Effector memory CD8-positive, alpha-beta T cell (primary cell): ENCODE data around the gene SPG7.

Experiments
- ATAC-seq: fragments of 150-1000 bp; cut with Tn5 transposase; replicated peaks from 2 replicates; pipeline ENCODE4 v1.10.0; 2021; ENCODE audit warnings: mild to moderate bottlenecking, moderate library complexity
- DNase-seq, 3 experiments: peaks; one replicate each; pipeline ENCODE4 v3.0.0; 2021
- H3K27ac Mint-ChIP-seq, 2 donors: one replicate each; pipeline ENCODE4 v1.8.0; 2022; ENCODE audit warnings: mild to moderate bottlenecking in 2 of 2, mixed read lengths in 2 of 2, moderate library complexity in 2 of 2
- H3K27me3 Mint-ChIP-seq, 2 donors: one replicate each; pipeline ENCODE4 v1.8.0; 2022; ENCODE audit warnings: mixed read lengths in 2 of 2
- H3K36me3 Mint-ChIP-seq: one replicate; pipeline ENCODE4 v1.8.0; 2022; ENCODE audit warnings: mild to moderate bottlenecking, moderate library complexity, mixed read lengths; ENCODE audit not compliant: insufficient read depth
- H3K4me1 Mint-ChIP-seq, 2 donors: one replicate each; pipeline ENCODE4 v1.8.0; 2022; ENCODE audit warnings: low read depth in 2 of 2, mixed read lengths in 2 of 2
- H3K4me3 Mint-ChIP-seq, 2 donors: one replicate each; pipeline ENCODE4 v1.8.0; 2022; ENCODE audit warnings: mild to moderate bottlenecking in 2 of 2, mixed read lengths in 2 of 2, moderate library complexity in 2 of 2
- H3K9me3 Mint-ChIP-seq, 2 donors: one replicate each; pipeline ENCODE4 v1.8.0; 2022; ENCODE audit warnings: mixed read lengths in 2 of 2

Gene SPG7

DNA sequence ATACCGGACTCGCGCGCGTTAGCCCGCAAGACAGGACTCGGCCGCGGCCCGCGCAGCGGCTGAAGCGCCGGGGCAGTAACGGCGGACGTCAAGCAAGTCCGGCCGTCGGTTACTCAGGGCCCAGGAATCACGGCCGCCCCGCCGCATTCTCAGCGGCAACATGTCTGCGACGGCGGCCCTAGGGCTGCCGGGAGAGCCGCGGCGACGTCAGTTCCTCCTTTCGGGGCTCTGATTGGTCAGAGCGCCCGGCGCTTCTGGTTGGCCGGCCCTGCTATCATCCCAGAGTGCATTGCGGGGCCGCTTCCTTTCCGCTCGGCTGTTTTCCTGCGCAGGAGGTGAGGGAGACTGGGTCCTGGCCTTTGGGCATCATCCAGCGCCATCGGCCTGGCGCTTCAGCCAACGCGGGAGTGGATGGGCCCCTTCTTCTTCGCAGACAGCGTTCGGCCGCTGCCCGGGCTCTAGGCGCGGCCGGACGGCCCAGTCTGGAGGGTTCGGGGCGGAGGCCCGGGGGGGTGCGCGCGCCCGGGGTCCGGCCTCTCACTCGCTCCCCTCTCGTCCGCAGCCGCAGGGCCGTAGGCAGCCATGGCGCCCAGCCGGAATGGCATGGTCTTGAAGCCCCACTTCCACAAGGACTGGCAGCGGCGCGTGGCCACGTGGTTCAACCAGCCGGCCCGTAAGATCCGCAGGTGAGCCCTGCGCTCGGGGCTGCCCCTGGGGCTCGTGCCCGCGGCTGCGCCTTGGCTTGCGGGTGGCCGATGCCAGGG lies 52.4 kb downstream of the SPG7 start, which contains the start of gene RPL13:
Gene RPL13, plus strand, starts transcription at position 305 of the 764 bp plus-strand sequence. Its CDS starts 278 bp downstream, at position 583.
- peak; percentile 90 for ATAC-seq
- peak; percentile 88 to 90 (median 89) for DNase-seq
- Mint-ChIP-seq H3K9me3 (no peaks in the 10 kb centered on the region), H3K36me3 (peaks cover 64% of the 10 kb centered on the region), H3K4me3 (peak within 1 kb of the TSS; percentile 94 to 97), H3K4me1 (peaks cover 45 to 47% of the 10 kb centered on the region in 2 donors), H3K27me3 (no peaks in the 10 kb centered on the region), H3K27ac (peak within 1 kb of the TSS; percentile 97 to 99)

- DNase-seq: peak in 1 of 3 experiments; percentile 37
- peak overlapping the region; percentile 94 to 97 for H3K4me3 Mint-ChIP-seq
- ATAC-seq: peak; percentile 9
- peaks cover 52 to 54% of the 10 kb centered on the region in 2 donors for H3K4me1 Mint-ChIP-seq
- no peaks in the 10 kb centered on the region for H3K9me3 Mint-ChIP-seq
- peak overlapping the region; percentile 97 to 99 for H3K27ac Mint-ChIP-seq
- no peaks in the 10 kb centered on the region for H3K27me3 Mint-ChIP-seq
- H3K36me3 Mint-ChIP-seq: peaks cover 65% of the 10 kb centered on the region
Observed at GRCh38 chr16:89561142-89561883, 53.1 kb downstream of the SPG7 start.

DNA sequence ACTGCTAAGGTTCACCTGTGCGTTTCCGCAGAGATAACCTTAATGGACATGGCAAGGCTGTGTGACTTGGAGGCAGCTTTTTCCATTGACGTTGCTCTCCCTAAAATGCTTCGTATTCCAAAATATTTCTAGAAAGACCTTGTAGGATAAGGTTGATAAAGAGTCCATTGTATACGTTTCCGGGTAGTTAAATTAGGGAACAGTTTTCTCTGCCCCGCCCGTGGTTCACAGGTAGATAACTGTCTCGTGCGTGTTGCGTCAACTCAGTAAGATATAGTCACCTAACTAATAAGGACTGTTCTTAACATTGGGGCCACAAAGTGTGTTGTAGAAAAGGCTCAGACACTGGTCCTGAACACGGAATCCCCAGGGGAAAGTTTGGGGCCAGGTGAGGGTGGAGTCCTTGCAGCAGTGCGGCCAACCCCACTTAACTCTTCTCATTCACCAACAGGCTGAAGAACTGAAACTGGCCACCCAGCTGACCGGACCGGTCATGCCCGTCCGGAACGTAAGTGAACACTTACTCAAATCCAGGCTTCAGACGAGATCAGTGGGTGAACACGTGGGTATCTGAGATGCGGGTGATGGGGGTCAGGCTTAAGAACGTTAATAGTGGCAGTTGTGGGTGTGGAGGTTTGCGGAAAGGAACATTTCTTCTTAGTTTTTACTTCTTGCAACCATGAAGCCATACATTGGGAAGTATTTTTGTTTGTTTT lies 53.8 kb downstream of the SPG7 start:
- no peak for DNase-seq
- Mint-ChIP-seq H3K36me3 (peaks cover 60% of the 10 kb centered on the region), H3K4me1 (peaks cover 53 to 56% of the 10 kb centered on the region in 2 donors), H3K4me3 (peak overlapping the region; percentile 94 to 97), H3K27ac (peak overlapping the region; percentile 87 to 99), H3K9me3 (no peaks in the 10 kb centered on the region), H3K27me3 (no peaks in the 10 kb centered on the region)
- ATAC-seq: no peak

GRCh38 chr16:89562939-89563338 lies 54.7 kb downstream of the SPG7 start:
- Mint-ChIP-seq H3K27me3 (no peaks in the 10 kb centered on the region), H3K9me3 (no peaks in the 10 kb centered on the region), H3K27ac (peak overlapping the region; percentile 28 to 99), H3K36me3 (peaks cover 57% of the 10 kb centered on the region), H3K4me3 (peak overlapping the region in 1 of 2 donors; percentile 97), H3K4me1 (peaks cover 48 to 50% of the 10 kb centered on the region in 2 donors)
- ATAC-seq (no peak), DNase-seq (no peak)

GRCh38 chr16:89563639-89564392 lies 55.6 kb downstream of the SPG7 start:
- H3K27ac Mint-ChIP-seq: peak overlapping the region in 1 of 2 donors; percentile 50
- H3K4me1 Mint-ChIP-seq: peaks cover 48 to 50% of the 10 kb centered on the region in 2 donors
- no peaks in the 10 kb centered on the region for H3K27me3 Mint-ChIP-seq
- no peak for ATAC-seq
- H3K36me3 Mint-ChIP-seq: peaks cover 60% of the 10 kb centered on the region
- peak overlapping the region; percentile 29 to 31 for H3K4me3 Mint-ChIP-seq
- no peak for DNase-seq
- H3K9me3 Mint-ChIP-seq: no peaks in the 10 kb centered on the region

GRCh38 chr16:89564476-89565255 lies 56.5 kb downstream of the SPG7 start:
- Mint-ChIP-seq H3K27ac (peak overlapping the region; percentile 50 to 67), H3K4me1 (peaks cover 47 to 48% of the 10 kb centered on the region in 2 donors), H3K27me3 (no peaks in the 10 kb centered on the region), H3K36me3 (peaks cover 60% of the 10 kb centered on the region), H3K4me3 (peak overlapping the region; percentile 63 to 72), H3K9me3 (no peaks in the 10 kb centered on the region)
- no peak for ATAC-seq
- DNase-seq: no peak

DNA sequence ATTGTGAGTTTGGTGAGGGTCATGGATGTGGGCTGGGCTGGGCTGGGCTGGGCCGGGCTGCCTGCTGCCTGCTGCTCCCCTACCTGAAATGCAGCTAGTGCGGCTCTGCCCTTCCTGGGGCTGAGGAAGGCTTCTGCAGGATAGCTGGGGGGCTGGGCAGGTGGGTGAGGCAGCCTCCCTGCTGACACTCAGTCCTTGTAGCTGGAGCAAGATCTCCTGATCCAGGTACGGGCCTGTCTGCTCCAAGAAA lies 57.0 kb downstream of the SPG7 start:
- ATAC-seq (no peak), DNase-seq (no peak)
- H3K4me3 Mint-ChIP-seq: peak overlapping the region; percentile 63 to 72
- H3K27me3 Mint-ChIP-seq: peaks cover 0 to 3% of the 10 kb centered on the region in 2 donors
- H3K4me1 Mint-ChIP-seq: peaks cover 44 to 45% of the 10 kb centered on the region in 2 donors
- H3K9me3 Mint-ChIP-seq: no peaks in the 10 kb centered on the region
- H3K27ac Mint-ChIP-seq: peak overlapping the region; percentile 50 to 67
- H3K36me3 Mint-ChIP-seq: peaks cover 55% of the 10 kb centered on the region

GRCh38 chr16:89565506-89566372 lies 57.5 kb downstream of the SPG7 start:
- Mint-ChIP-seq H3K9me3 (no peaks in the 10 kb centered on the region), H3K4me3 (peak overlapping the region; percentile 63 to 72), H3K4me1 (peaks cover 44 to 45% of the 10 kb centered on the region in 2 donors), H3K36me3 (peaks cover 50% of the 10 kb centered on the region), H3K27ac (peak overlapping the region; percentile 50 to 67), H3K27me3 (peaks cover 0 to 6% of the 10 kb centered on the region in 2 donors)
- ATAC-seq (peak; percentile 70), DNase-seq (peak in 2 of 3 experiments; percentile 42 to 47)

- Mint-ChIP-seq H3K4me1 (peaks cover 27 to 35% of the 10 kb centered on the region in 2 donors), H3K36me3 (peaks cover 31% of the 10 kb centered on the region), H3K27ac (no peak overlapping the region), H3K4me3 (no peak overlapping the region), H3K9me3 (no peaks in the 10 kb centered on the region), H3K27me3 (peaks cover 3 to 16% of the 10 kb centered on the region in 2 donors)
- ATAC-seq (no peak), DNase-seq (no peak)
Observed at GRCh38 chr16:89567656-89568594, 59.7 kb downstream of the SPG7 start.

DNA sequence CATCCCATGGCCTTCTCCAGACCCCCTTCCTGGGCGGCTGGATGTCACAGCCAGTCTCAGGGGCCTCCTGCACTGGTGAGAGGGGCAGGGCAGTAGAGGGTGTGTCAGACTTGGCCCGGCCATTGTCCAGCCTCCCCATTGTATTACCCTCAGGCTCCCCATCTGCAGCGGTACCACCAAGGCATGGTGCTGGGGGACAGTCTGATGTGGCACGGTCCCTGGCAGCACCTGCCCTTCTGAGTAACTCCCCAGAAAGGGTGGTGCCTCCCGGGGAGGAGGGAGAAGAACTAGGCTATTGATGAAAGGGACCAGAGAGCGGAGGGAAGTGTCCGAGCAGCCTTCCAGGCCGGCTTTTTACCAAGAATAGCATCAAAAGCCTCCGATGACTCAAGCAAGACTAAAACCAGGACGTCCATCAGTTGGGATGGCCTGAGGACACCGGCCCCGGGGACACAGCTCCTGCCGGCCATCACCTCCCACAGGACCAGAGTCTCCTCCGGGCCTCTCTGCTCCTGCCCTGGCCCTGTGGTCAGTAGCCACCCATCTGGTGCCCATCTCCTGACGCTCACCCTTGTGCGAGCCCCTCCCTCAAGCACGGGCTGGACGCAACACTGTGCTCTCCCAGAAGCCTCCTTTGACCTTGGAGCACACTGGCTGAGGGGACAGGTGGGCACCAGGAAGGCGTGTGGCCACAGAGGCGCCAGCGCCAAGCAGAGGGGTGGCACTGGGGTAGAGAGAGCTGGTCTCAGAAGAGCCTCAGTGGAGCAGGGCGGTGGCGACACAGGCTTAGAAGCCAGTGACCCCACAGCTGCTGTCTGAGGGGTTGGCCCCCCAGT lies 61.5 kb downstream of the SPG7 start:
- no peaks in the 10 kb centered on the region for H3K9me3 Mint-ChIP-seq
- H3K4me3 Mint-ChIP-seq: no peak overlapping the region
- H3K36me3 Mint-ChIP-seq: peaks cover 13% of the 10 kb centered on the region
- peaks cover 16 to 25% of the 10 kb centered on the region in 2 donors for H3K4me1 Mint-ChIP-seq
- no peak overlapping the region for H3K27ac Mint-ChIP-seq
- DNase-seq: no peak
- H3K27me3 Mint-ChIP-seq: peaks cover 16 to 30% of the 10 kb centered on the region in 2 donors
- ATAC-seq: no peak
